H1 (cell line): ENCODE data around the gene ITPKB. TPM values are rescaled to one million over a fixed set of nuclear protein-coding genes. Genes with fewer than 3 reads are reported as not detected.

Experiments
- CTCF ChIA-PET: fragments of 300-600 bp; sonication (Branson Sonifier 250); formaldehyde crosslinking; loops from one replicate; lab custom pipeline; 2021; ENCODE audit not compliant: partially characterized antibody; lab: Charles Lee
- POLR2A ChIA-PET: fragments of 300-600 bp; sonication (Branson Sonifier 250); formaldehyde crosslinking; loops from one replicate; lab custom pipeline; 2021; ENCODE audit warnings: inconsistent platforms; ENCODE audit not compliant: partially characterized antibody; lab: Charles Lee
- DNase-seq, 2 experiments: peaks; one replicate each; pipeline versions ENCODE4 v3.0.0 to v3.0.0-alpha.2; 2010 to 2022; ENCODE audit warnings: low spot score in 2 of 2, low read depth in 1 of 2, mixed read lengths in 1 of 2
- FAIRE-seq: peaks from 2 replicates; lab custom pipeline; 2011; peaks lifted over from hg19 to GRCh38; lab: Jason Lieb, UNC
- H2AFZ ChIP-seq: 2 replicates; pipeline ENCODE4 v1.8.1; 2012; ENCODE audit warnings: low read length, inconsistent platforms
- H2AK5ac ChIP-seq: 2 replicates; pipeline ENCODE4 v1.6.1; 2013; ENCODE audit warnings: low read depth, low read length
- H2BK120ac ChIP-seq: replicated peaks from 2 replicates; pipeline ENCODE3; 2013; ENCODE audit warnings: low read depth, low read length, inconsistent platforms
- H2BK12ac ChIP-seq: 2 replicates; pipeline ENCODE4 v1.6.1; 2013; ENCODE audit warnings: low read depth, low read length
- H2BK15ac ChIP-seq: 2 replicates; pipeline ENCODE4 v1.6.1; 2013; ENCODE audit warnings: low read length
- H2BK20ac ChIP-seq: 2 replicates; pipeline ENCODE4 v1.6.1; 2013; ENCODE audit warnings: low read length
- H2BK5ac ChIP-seq: 2 replicates; pipeline ENCODE4 v1.6.1; 2013; ENCODE audit warnings: low read depth, low read length
- H3K14ac ChIP-seq: 2 replicates; pipeline ENCODE4 v1.6.1; 2013; ENCODE audit warnings: inconsistent platforms; ENCODE audit not compliant: insufficient read length
- H3K18ac ChIP-seq: 2 replicates; pipeline ENCODE4 v1.6.1; 2013; ENCODE audit warnings: low read length; ENCODE audit errors: extremely low read depth
- H3K23ac ChIP-seq: 2 replicates; pipeline ENCODE4 v1.6.1; 2013; ENCODE audit warnings: inconsistent platforms; ENCODE audit not compliant: insufficient read length
- H3K23me2 ChIP-seq: 2 replicates; pipeline ENCODE4 v1.6.1; 2013; ENCODE audit warnings: low read depth, low read length
- H3K27ac ChIP-seq: 2 replicates; pipeline ENCODE4 v1.6.1; 2011; ENCODE audit warnings: low read depth, low read length, inconsistent platforms
- H3K27me3 ChIP-seq, 4 experiments: replicated peaks in 1 of 4; 1 replicate in 1 of 4; 2 replicates in 3 of 4; pipeline versions ENCODE4 v1.6.1 to v1.8.1; 2011 to 2013; ENCODE audit warnings: low read length in 3 of 4, mild to moderate bottlenecking in 3 of 4, inconsistent platforms in 2 of 4, mixed read lengths in 2 of 4, moderate library complexity in 1 of 4; ENCODE audit not compliant: control insufficient read depth in 3 of 4, insufficient read depth in 3 of 4; ENCODE audit errors: extremely low read depth in 1 of 4
- H3K36me3 ChIP-seq, 4 experiments: 2 replicates each; pipeline versions ENCODE4 v1.6.1 to v1.8.1; 2011 to 2013; ENCODE audit warnings: mild to moderate bottlenecking in 4 of 4, low read length in 3 of 4, moderate library complexity in 2 of 4, control low read depth in 1 of 4, inconsistent platforms in 1 of 4; ENCODE audit not compliant: insufficient read depth in 4 of 4, control insufficient read depth in 2 of 4
- H3K4ac ChIP-seq: replicated peaks from 2 replicates; pipeline ENCODE3; 2013; ENCODE audit warnings: low read length, low read depth, mixed read lengths, inconsistent platforms; ENCODE audit not compliant: insufficient read length
- H3K4me1 ChIP-seq, 4 experiments: replicated peaks in 1 of 4; 1 replicate in 1 of 4; 2 replicates in 3 of 4; pipeline versions ENCODE4 v1.6.1 to v1.8.1; 2011 to 2013; ENCODE audit warnings: low read length in 3 of 4, inconsistent platforms in 2 of 4, mixed read lengths in 1 of 4; ENCODE audit not compliant: insufficient read depth in 4 of 4, control insufficient read depth in 3 of 4
- H3K4me2 ChIP-seq, 2 experiments: 2 replicates each; pipeline versions ENCODE4 v1.6.1 to v1.8.1; 2011 to 2013; ENCODE audit warnings: low read depth in 2 of 2, low read length in 2 of 2, control low read depth in 1 of 2, inconsistent platforms in 1 of 2, mild to moderate bottlenecking in 1 of 2; ENCODE audit not compliant: insufficient read depth in 1 of 2
- H3K4me3 ChIP-seq, 4 experiments: fragments of 200-600, 300-600 bp in 1 of 4; sonication (generic), shearing (Covaris generic), sonication (Bioruptor Twin) in 1 of 4; 2 replicates each; pipeline versions ENCODE4 v1.5.1 to v1.8.1; 2011 to 2016; ENCODE audit warnings: low read length in 4 of 4, low read depth in 3 of 4, control low read depth in 2 of 4, inconsistent platforms in 2 of 4, mild to moderate bottlenecking in 2 of 4, mixed read lengths in 1 of 4, moderate library complexity in 1 of 4; ENCODE audit not compliant: insufficient read depth in 2 of 4; ENCODE audit errors: extremely low read depth in 1 of 4
- H3K56ac ChIP-seq: replicated peaks from 2 replicates; pipeline ENCODE3; 2013; ENCODE audit warnings: low read depth, mild to moderate bottlenecking, mixed read lengths, low read length, inconsistent platforms; ENCODE audit not compliant: insufficient read length
- H3K79me1 ChIP-seq: 2 replicates; pipeline ENCODE4 v1.6.1; 2013; ENCODE audit warnings: low read depth, low read length, control low read depth
- H3K79me2 ChIP-seq, 2 experiments: 2 replicates each; pipeline versions ENCODE4 v1.6.1 to v1.8.1; 2012 to 2013; ENCODE audit warnings: low read length in 2 of 2, mild to moderate bottlenecking in 2 of 2, inconsistent platforms in 1 of 2; ENCODE audit not compliant: insufficient read depth in 2 of 2, control insufficient read depth in 1 of 2
- H3K9ac ChIP-seq, 4 experiments: replicated peaks in 1 of 4; 1 replicate in 1 of 4; 2 replicates in 3 of 4; pipeline versions ENCODE4 v1.6.1 to v1.8.1; 2011 to 2013; ENCODE audit warnings: low read depth in 3 of 4, low read length in 3 of 4, control low read depth in 2 of 4, mild to moderate bottlenecking in 2 of 4, moderate library complexity in 2 of 4, inconsistent platforms in 1 of 4; ENCODE audit errors: extremely low read depth in 1 of 4
- H3K9me3 ChIP-seq, 2 experiments: 2 replicates each; pipeline versions ENCODE4 v1.6.1 to v1.8.1; 2012 to 2013; ENCODE audit warnings: mild to moderate bottlenecking in 2 of 2, moderate library complexity in 2 of 2, control low read depth in 1 of 2, inconsistent platforms in 1 of 2, low read depth in 1 of 2, low read length in 1 of 2, mixed read lengths in 1 of 2; ENCODE audit not compliant: insufficient read depth in 2 of 2
- H4K20me1 ChIP-seq, 2 experiments: replicated peaks in 1 of 2; 2 replicates each; pipeline versions ENCODE3 to v1.8.1; 2011 to 2013; ENCODE audit warnings: inconsistent platforms in 2 of 2, low read length in 2 of 2, mild to moderate bottlenecking in 1 of 2; ENCODE audit not compliant: insufficient read depth in 2 of 2, control insufficient read depth in 1 of 2
- H4K5ac ChIP-seq: 2 replicates; pipeline ENCODE4 v1.6.1; 2013; ENCODE audit warnings: low read length, low read depth, mixed read lengths, inconsistent platforms; ENCODE audit not compliant: insufficient read length
- H4K8ac ChIP-seq: 2 replicates; pipeline ENCODE4 v1.8.0; 2013; ENCODE audit warnings: mild to moderate bottlenecking, moderate library complexity, low read length, inconsistent platforms; ENCODE audit not compliant: insufficient read depth; ENCODE audit errors: extremely low read depth
- H4K91ac ChIP-seq: replicated peaks from 2 replicates; pipeline ENCODE3; 2013; ENCODE audit warnings: low read length, mixed read lengths, inconsistent platforms; ENCODE audit not compliant: insufficient read length
- KDM1A ChIP-seq: fragments of 200-600, 300-600 bp; sonication (generic); IDR thresholded peaks from 2 replicates; pipeline ENCODE4 v1.7.1; 2016; ENCODE audit warnings: mild to moderate bottlenecking, low read length, borderline replicate concordance
- RBBP5 ChIP-seq: IDR thresholded peaks from 2 replicates; pipeline ENCODE4 v1.7.1; 2012; ENCODE audit warnings: low read depth, mild to moderate bottlenecking, inconsistent platforms, low read length, moderate library complexity, borderline replicate concordance
- SIN3A ChIP-seq, 2 experiments: IDR thresholded peaks in 1 of 2; conservative IDR thresholded peaks in 1 of 2; 2 replicates each; pipeline ENCODE4 v1.6.1; 2011 to 2012; ENCODE audit warnings: low read length in 2 of 2, improper control_type of control experiment in 1 of 2, low read depth in 1 of 2, mild to moderate bottlenecking in 1 of 2
- SP2 ChIP-seq: IDR thresholded peaks from 2 replicates; pipeline ENCODE4 v1.6.1; 2012; ENCODE audit warnings: mild to moderate bottlenecking, low read length, inconsistent platforms
- SUZ12 ChIP-seq: fragments of 200-600 bp; sonication (generic); IDR thresholded peaks from 2 replicates; pipeline ENCODE4 v1.6.1; 2012; ENCODE audit warnings: mild to moderate bottlenecking, inconsistent platforms, low read length, moderate library complexity, mixed read lengths
- TAF1 ChIP-seq: IDR thresholded peaks from 2 replicates; pipeline ENCODE4 v1.6.1; 2011; ENCODE audit warnings: mild to moderate bottlenecking, low read depth, low read length
- YY1 ChIP-seq: IDR thresholded peaks from 2 replicates; pipeline ENCODE4 v1.6.1; 2011; ENCODE audit warnings: low read depth, mild to moderate bottlenecking, low read length
- ZNF274 ChIP-seq: IDR thresholded peaks from 2 replicates; pipeline ENCODE4 v1.7.0; 2012; ENCODE audit warnings: low read length, borderline replicate concordance; ENCODE audit errors: extremely low read depth
- WGBS, 2 experiments: shearing (Covaris generic) in 1 of 2; methylation state at CpG; one replicate each; pipeline versions ENCODE4 v1.1.6 to v1.1.7; 2013 to 2015; ENCODE audit warnings: low lambda C conversion rate in 2 of 2, mixed read lengths in 2 of 2, inconsistent platforms in 1 of 2, low coverage in 1 of 2, missing lambda C conversion rate in 1 of 2; ENCODE audit not compliant: insufficient replicate concordance in 2 of 2, insufficient coverage in 1 of 2, insufficient read length in 1 of 2; ENCODE audit errors: extremely low coverage in 1 of 2, missing lambda C conversion rate in 1 of 2; 5-methylcytosine and 5-hydroxymethylcytosine counted together
- polyA plus RNA-seq, 7 experiments: library from polyadenylated mRNA; depleted of rRNA in 3 of 7; stranded (reverse) in 5 of 7; unstranded in 2 of 7; fragments of >200 nt in 5 of 7; fragments of 200-250 nt in 2 of 7; gene quantifications; 1 replicate in 5 of 7; 2 replicates in 1 of 7; 4 replicates in 1 of 7; pipeline versions ENCODE4 v1.2.1 to v1.2.3, GENCODE V29; 2011 to 2013; ENCODE audit warnings: missing spikeins in 2 of 7, mixed read lengths in 2 of 7
- total RNA-seq: library from RNA; stranded (reverse); fragmentation: NEBNext Ultra II Directional; extraction: Animal tissue kit (Norgen Biotek cat#: 25700); gene quantifications from 2 replicates; pipeline ENCODE4 v1.2.1, GENCODE V29; 2021
- TF ChIP-seq, protein P1 (sequence below): IDR thresholded peaks from 2 replicates; pipeline ENCODE4 v1.6.1; 2012; ENCODE audit warnings: low read length, inconsistent platforms

The ITPKB gene
- total and polyA plus RNA-seq, 2 of the 8 experiments (the other 6 are each of a cell fraction or from before 2014, with no cell fraction given), result 1.7 to 4.8 TPM

DNA sequence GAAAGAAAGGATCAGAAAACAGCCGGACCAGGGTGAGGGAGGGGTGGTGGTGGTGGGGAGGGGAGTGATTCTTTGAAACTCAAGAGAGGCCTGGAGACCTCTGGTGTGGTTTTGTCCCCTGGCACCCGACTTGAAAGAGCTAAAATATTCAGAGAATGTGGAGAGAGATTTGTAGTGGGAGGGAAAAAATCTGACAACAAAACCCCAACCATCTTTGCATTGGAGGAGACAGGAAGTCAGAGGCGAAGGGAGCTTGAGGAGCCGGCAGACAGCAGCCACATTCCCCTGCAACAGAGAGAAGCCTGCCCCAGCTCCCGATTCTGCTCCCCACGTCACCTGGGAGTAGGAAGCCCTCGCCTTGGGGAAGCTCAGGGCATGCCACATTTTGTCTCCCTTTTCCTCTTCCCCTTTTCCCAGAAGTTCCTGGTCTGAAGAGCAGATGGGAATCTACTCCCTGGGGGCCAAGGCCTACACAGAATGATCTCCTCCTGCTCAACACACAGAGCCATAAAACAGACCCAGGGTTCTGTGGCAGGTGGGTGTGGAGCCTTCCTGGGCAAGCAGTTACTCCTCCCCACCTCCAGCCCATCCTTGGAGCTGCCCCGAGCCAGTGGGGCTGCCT lies 84.9 kb downstream of the ITPKB start:
- FAIRE-seq (peak; percentile 36), DNase-seq (peak in 1 of 2 experiments; percentile 49)
- Histone ChIP-seq H2BK20ac (peak overlapping the region; percentile 2; the same call in 1 of the 2 replicates), H3K79me2 (no peaks in the 10 kb centered on the region), H3K4me2 (peak overlapping the region; percentile 1 to 46; a peak in 2 of 4 replicates), H3K27ac (peak overlapping the region; percentile 24), H3K14ac (no peak overlapping the region), H2AK5ac (peak overlapping the region; percentile 61), H3K4ac (peak overlapping the region; percentile 53), H2BK5ac (peak overlapping the region; percentile 92), H3K9ac (no peak overlapping the region), H3K36me3 (no peaks in the 10 kb centered on the region), H3K56ac (no peak overlapping the region), H3K9me3 (no peaks in the 10 kb centered on the region), H4K8ac (peak overlapping the region; percentile 64; the same call in 1 of the 2 replicates), H2BK120ac (peak overlapping the region; percentile 9), H3K18ac (peak overlapping the region; percentile 68), H3K4me3 (no peak overlapping the region), H2AFZ (no peak overlapping the region), H4K91ac (peak overlapping the region; percentile 99), H4K5ac (no peak overlapping the region), H3K27me3 (no peaks in the 10 kb centered on the region; a peak in 1 of 7 replicates), H3K23me2 (no peaks in the 10 kb centered on the region), H2BK15ac (peak overlapping the region; percentile 96; the same call in 1 of the 2 replicates), H3K23ac (no peak overlapping the region), H3K79me1 (no peaks in the 10 kb centered on the region), H2BK12ac (peak overlapping the region; percentile 89), H3K4me1 (peaks cover 7 to 38% (median 25%) of the 10 kb centered on the region in 4 experiments), H4K20me1 (peaks cover 0 to 3% of the 10 kb centered on the region in 2 experiments)
- 44% methylated on average over 8 of the region's 8 CpGs; no CpG with 5 or more reads in 1 of the 2 experiments for WGBS, 2 experiments
- CTCF ChIA-PET, result interaction anchor here (0.6 to 2.3 kb wide), 11 partner anchors 8 to 54 kb away, joined by 3 to 8 read pairs (median 3); no protein-coding TSS in a partner anchor
- POLR2A ChIA-PET, result interaction anchor here (0.8 to 1.1 kb wide), 6 partner anchors 11 to 220 kb away, joined by 3 to 4 read pairs (median 4); no protein-coding TSS in a partner anchor
- no peak for TF ChIP-seq YY1
- TF ChIP-seq RBBP5, result no peak
- TF ChIP-seq SUZ12, result no peak
- TF ChIP-seq TAF1, result 0 out of 2 replicates have a peak, but pooled peaks have one; percentile 15
- TF ChIP-seq, protein P1, sequence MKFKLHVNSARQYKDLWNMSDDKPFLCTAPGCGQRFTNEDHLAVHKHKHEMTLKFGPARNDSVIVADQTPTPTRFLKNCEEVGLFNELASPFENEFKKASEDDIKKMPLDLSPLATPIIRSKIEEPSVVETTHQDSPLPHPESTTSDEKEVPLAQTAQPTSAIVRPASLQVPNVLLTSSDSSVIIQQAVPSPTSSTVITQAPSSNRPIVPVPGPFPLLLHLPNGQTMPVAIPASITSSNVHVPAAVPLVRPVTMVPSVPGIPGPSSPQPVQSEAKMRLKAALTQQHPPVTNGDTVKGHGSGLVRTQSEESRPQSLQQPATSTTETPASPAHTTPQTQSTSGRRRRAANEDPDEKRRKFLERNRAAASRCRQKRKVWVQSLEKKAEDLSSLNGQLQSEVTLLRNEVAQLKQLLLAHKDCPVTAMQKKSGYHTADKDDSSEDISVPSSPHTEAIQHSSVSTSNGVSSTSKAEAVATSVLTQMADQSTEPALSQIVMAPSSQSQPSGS, result no peak
- no peak for TF ChIP-seq KDM1A
- no peak for TF ChIP-seq ZNF274
- TF ChIP-seq SP2, result no peak
- TF ChIP-seq SIN3A (conservative IDR thresholded peaks at IDR 0.05 in 1 of 2, IDR thresholded peaks at IDR 0.05 in 1 of 2; ENCODE audit: low read depth in 1 of 2, low read length in 2 of 2), result no peak
